ENCODE results near the gene ZC3HAV1.

The ZC3HAV1 gene

DNA sequence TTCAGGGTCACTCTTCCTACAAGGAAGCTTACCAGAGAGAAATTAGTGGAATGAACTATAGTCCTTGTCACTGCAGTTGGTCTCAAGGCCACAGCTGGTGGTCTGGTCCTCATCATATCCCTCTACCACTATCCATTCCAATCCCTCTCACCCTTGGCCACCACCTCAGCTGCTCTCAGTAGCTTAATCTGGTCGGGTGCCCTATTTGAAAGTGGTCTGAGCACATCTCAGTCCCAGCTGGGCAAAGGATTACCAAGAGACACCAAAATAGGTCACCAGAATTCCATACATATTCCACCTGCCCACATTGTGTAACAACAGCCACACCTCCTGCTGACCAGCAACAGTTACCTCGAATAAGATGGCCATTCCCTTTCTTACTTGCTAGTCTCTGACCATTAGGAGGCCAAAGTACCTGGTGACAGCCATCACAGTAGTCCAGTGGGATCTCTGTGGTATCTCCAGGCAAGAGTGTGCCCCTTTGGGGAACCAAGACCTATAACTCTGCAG is 3.3 kb upstream of the ZC3HAV1 start:
- no peaks in the 10 kb centered on the region for H3K36me3 ChIP-seq (ENCODE audit: insufficient read depth, low read length)
- TF ChIP-seq CTCF (IDR thresholded peaks at IDR 0.05; ENCODE audit: low read length) (no peak), EZH2 (IDR thresholded peaks at IDR 0.05; ENCODE audit: borderline replicate concordance, low read length) (no peak)
- no peaks in the 10 kb centered on the region for H3K79me2 ChIP-seq (ENCODE audit: insufficient read depth, low read length)
- H3K27me3 ChIP-seq (ENCODE audit: insufficient read depth, low read length), result no peaks in the 10 kb centered on the region; the same call in 1 of the 2 replicates
- no peaks in the 10 kb centered on the region for H3F3A ChIP-seq (ENCODE audit: insufficient read depth, low read length)
- H3K4me1 ChIP-seq (ENCODE audit: insufficient read depth, low read length, severe bottlenecking), result peaks cover 11% of the 10 kb centered on the region
- no peak overlapping the region for H3K9ac ChIP-seq (ENCODE audit: low read length)
- no peak overlapping the region for H2AFZ ChIP-seq (ENCODE audit: low read length)
- H3K27ac ChIP-seq (ENCODE audit: low read depth, low read length, poor library complexity, severe bottlenecking), result no peak overlapping the region
- no peaks in the 10 kb centered on the region for H3K9me2 ChIP-seq (ENCODE audit: low read depth, low read length)
- no peak overlapping the region for H3K4me3 ChIP-seq (ENCODE audit: low read depth, low read length, poor library complexity, severe bottlenecking)
- no peaks in the 10 kb centered on the region for H4K20me1 ChIP-seq (ENCODE audit: insufficient read depth, low read length)
- no peak overlapping the region for H3K4me2 ChIP-seq (ENCODE audit: low read length)
- H3K9me3 ChIP-seq (ENCODE audit: low read length), result no peaks in the 10 kb centered on the region

DNA sequence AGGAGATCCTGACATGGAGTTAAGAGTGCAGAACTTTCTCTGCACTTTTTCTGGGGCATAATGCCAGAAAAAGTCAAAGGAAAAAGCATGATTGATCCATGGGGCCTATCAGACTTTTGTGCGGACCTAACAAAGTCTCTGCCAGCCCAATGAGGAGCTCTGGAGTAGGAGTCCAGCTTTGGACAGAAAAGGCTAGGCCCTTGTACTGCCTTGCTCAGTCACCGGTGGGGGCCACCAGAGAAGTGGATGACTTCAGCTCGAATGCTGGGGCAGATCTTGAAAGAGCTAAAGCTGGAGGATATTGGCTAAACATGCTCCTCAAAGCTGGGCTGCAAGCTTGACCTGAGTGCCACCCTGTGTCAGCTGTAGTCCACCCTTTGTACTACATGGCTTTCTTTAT is 2.8 kb upstream of the ZC3HAV1 start:
- H2AFZ ChIP-seq (ENCODE audit: low read length), result no peak overlapping the region
- TF ChIP-seq EZH2 (IDR thresholded peaks at IDR 0.05; ENCODE audit: borderline replicate concordance, low read length), result no peak
- TF ChIP-seq CTCF (IDR thresholded peaks at IDR 0.05; ENCODE audit: low read length), result no peak
- no peak overlapping the region for H3K27ac ChIP-seq (ENCODE audit: low read depth, low read length, poor library complexity, severe bottlenecking)

DNA sequence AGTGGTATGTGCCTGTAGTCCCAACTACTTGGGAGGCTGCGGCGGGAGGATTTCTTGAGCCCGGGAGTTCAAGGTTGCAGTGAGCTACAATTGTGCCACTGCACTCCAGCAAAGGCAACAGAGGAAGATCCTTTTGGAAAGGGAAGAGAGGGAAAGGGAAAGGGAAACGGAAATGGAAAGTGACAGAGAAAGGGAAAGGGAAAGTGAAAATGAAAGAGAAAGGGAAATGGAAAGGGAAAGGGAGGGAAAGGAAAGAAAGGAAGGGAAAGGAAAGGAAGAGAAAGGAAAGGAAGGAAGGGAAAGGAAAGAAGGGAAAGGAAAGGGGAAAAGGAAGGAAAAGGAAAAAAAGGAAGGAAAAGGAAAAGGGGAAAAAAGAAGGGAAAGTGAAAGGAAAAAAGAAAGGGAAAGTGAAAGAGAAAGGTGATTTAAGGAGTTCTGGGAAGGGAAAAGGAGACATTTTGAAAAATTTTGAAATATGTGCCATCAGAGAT is 2.3 kb upstream of the ZC3HAV1 start:
- no peak overlapping the region for H3K27ac ChIP-seq (ENCODE audit: low read depth, low read length, poor library complexity, severe bottlenecking)
- no peak overlapping the region for H2AFZ ChIP-seq (ENCODE audit: low read length)

More for the DNA sequence above, 2.8 kb upstream of the ZC3HAV1 start:
- Histone ChIP-seq H3K4me1 (ENCODE audit: insufficient read depth, low read length, severe bottlenecking) (peaks cover 15% of the 10 kb centered on the region), H3K9me2 (ENCODE audit: low read depth, low read length) (no peaks in the 10 kb centered on the region), H3K4me2 (ENCODE audit: low read length) (no peak overlapping the region), H3K9me3 (ENCODE audit: low read length) (no peaks in the 10 kb centered on the region), H3K4me3 (ENCODE audit: low read depth, low read length, poor library complexity, severe bottlenecking) (no peak overlapping the region), H3K9ac (ENCODE audit: low read length) (no peak overlapping the region), H3K36me3 (ENCODE audit: insufficient read depth, low read length) (no peaks in the 10 kb centered on the region), H3K27me3 (ENCODE audit: insufficient read depth, low read length) (no peaks in the 10 kb centered on the region; the same call in 1 of the 2 replicates), H3F3A (ENCODE audit: insufficient read depth, low read length) (no peaks in the 10 kb centered on the region), H3K79me2 (ENCODE audit: insufficient read depth, low read length) (no peaks in the 10 kb centered on the region), H4K20me1 (ENCODE audit: insufficient read depth, low read length) (no peaks in the 10 kb centered on the region)

More for the DNA sequence above, 2.3 kb upstream of the ZC3HAV1 start:
- no peak overlapping the region for H3K9ac ChIP-seq (ENCODE audit: low read length)
- no peaks in the 10 kb centered on the region; the same call in 1 of the 2 replicates for H3K27me3 ChIP-seq (ENCODE audit: insufficient read depth, low read length)
- H3K4me3 ChIP-seq (ENCODE audit: low read depth, low read length, poor library complexity, severe bottlenecking), result no peak overlapping the region
- H3K79me2 ChIP-seq (ENCODE audit: insufficient read depth, low read length), result no peaks in the 10 kb centered on the region
- no peaks in the 10 kb centered on the region for H4K20me1 ChIP-seq (ENCODE audit: insufficient read depth, low read length)
- H3K9me2 ChIP-seq (ENCODE audit: low read depth, low read length), result no peaks in the 10 kb centered on the region
- H3K9me3 ChIP-seq (ENCODE audit: low read length), result no peaks in the 10 kb centered on the region
- peaks cover 20% of the 10 kb centered on the region for H3K4me1 ChIP-seq (ENCODE audit: insufficient read depth, low read length, severe bottlenecking)
- no peaks in the 10 kb centered on the region for H3F3A ChIP-seq (ENCODE audit: insufficient read depth, low read length)
- TF ChIP-seq CTCF (IDR thresholded peaks at IDR 0.05; ENCODE audit: low read length), result no peak
- H3K4me2 ChIP-seq (ENCODE audit: low read length), result no peak overlapping the region
- H3K36me3 ChIP-seq (ENCODE audit: insufficient read depth, low read length), result no peaks in the 10 kb centered on the region

Data from OCI-LY1 (cell line).